Measurements from ENCODE around the gene FAF1.

GRCh38 chr1:50981741-50982140 is 21.7 kb upstream of the FAF1 start:
- TF ChIP-seq POLR2A (IDR thresholded peaks at IDR 0.05; ENCODE audit: borderline replicate concordance, extremely low read depth, insufficient read depth, insufficient read length), result no peak
- TF ChIP-seq EZH2phosphoT487 (IDR thresholded peaks at IDR 0.05; ENCODE audit: borderline replicate concordance), result no peak
- no peak for TF ChIP-seq TCF7L2 (IDR thresholded peaks at IDR 0.05; ENCODE audit: borderline replicate concordance, extremely low read depth, insufficient read depth, insufficient read length)
- no peak for TF ChIP-seq CTCF (IDR thresholded peaks at IDR 0.05 in 2 of 3, conservative IDR thresholded peaks at IDR 0.05 in 1 of 3; ENCODE audit: borderline replicate concordance in 1 of 3, insufficient read depth in 1 of 3, low read depth in 2 of 3, low read length in 2 of 3)
- no peak for TF ChIP-seq FOSL1 (IDR thresholded peaks at IDR 0.05; ENCODE audit: low read depth)
- TF ChIP-seq SRF (IDR thresholded peaks at IDR 0.05; ENCODE audit: low read depth), result no peak
- no peak for TF ChIP-seq ZNF274 (IDR thresholded peaks at IDR 0.05; ENCODE audit: low read depth, low read length)
- TF ChIP-seq ATF3 (IDR thresholded peaks at IDR 0.05), result no peak
- no peak for TF ChIP-seq MAX (IDR thresholded peaks at IDR 0.05)
- TF ChIP-seq ZFX (IDR thresholded peaks at IDR 0.05), result no peak
